Thyroid gland (tissue), 4 donors: Measurements from ENCODE around the gene PBX1. TPM values are rescaled to one million over a fixed set of nuclear protein-coding genes. Genes with fewer than 3 reads are reported as not detected.

Experiments
- DNase-seq, 2 donors: peaks; one replicate each; pipeline ENCODE4 v3.0.0-alpha.2; 2019
- H3K27ac ChIP-seq, 3 donors: fragments of 200-600 bp; sonication (generic); 1 replicate in 2 of 3; 2 replicates in 1 of 3; pipeline ENCODE4 v1.5.1; 2016 to 2019; ENCODE audit warnings: mild to moderate bottlenecking in 1 of 3, moderate library complexity in 1 of 3
- H3K27me3 ChIP-seq: fragments of 200-600 bp; sonication (generic); one replicate; pipeline ENCODE4 v1.5.1; 2019
- H3K36me3 ChIP-seq, 2 donors: fragments of 200-600 bp; sonication (generic); one replicate each; pipeline ENCODE4 v1.5.1; 2016 to 2019
- H3K4me1 ChIP-seq, 2 donors: fragments of 200-600 bp; sonication (generic); one replicate each; pipeline ENCODE4 v1.5.1; 2017 to 2019
- H3K4me3 ChIP-seq, 3 donors: fragments of 200-600 bp; sonication (generic); replicated peaks in 1 of 3; 1 replicate in 2 of 3; 2 replicates in 1 of 3; pipeline ENCODE4 v1.5.1; 2016; ENCODE audit warnings: mild to moderate bottlenecking in 1 of 3
- H3K9me3 ChIP-seq: fragments of 200-600 bp; sonication (generic); one replicate; pipeline ENCODE4 v1.5.1; 2017
- CTCF ChIP-seq, 6 experiments: fragments of 200-600 bp in 3 of 6; fragments of 450-650 bp in 3 of 6; sonication (generic) in 3 of 6; IDR thresholded peaks; one replicate each; pipeline ENCODE4 v1.5.1; 2016 to 2019; ENCODE audit warnings: antibody characterized with exemption in 6 of 6, mild to moderate bottlenecking in 2 of 6, inconsistent platforms in 1 of 6, moderate library complexity in 1 of 6
- POLR2A ChIP-seq, 2 donors: fragments of 450-650 bp; IDR thresholded peaks; one replicate each; pipeline ENCODE4 v1.6.1; 2017; ENCODE audit warnings: antibody characterized with exemption in 2 of 2, mild to moderate bottlenecking in 2 of 2, moderate library complexity in 1 of 2
- WGBS, 2 donors: methylation state at CpG; one replicate each; pipeline ENCODE4 v1.1.5; 2017; 5-methylcytosine and 5-hydroxymethylcytosine counted together
- intact Hi-C: fragments of 100-400 bp; cut with DNase I; formaldehyde crosslinking; loops from one replicate; pipeline ENCODE4 v1.15.1; 2023
- total RNA-seq, 4 donors: library from RNA; depleted of rRNA; stranded (reverse); fragments of >200 nt; gene quantifications; one replicate each; pipeline ENCODE4 v1.2.3, GENCODE V29; 2016

The PBX1 gene
- total RNA-seq, 4 donors from 2014 or later = 79.0 to 159 (median 102) TPM

- DNase-seq = no peak
- H3K9me3 ChIP-seq = no peaks in the 10 kb centered on the region
- no peaks in the 10 kb centered on the region for H3K27me3 ChIP-seq
- H3K4me3 ChIP-seq = no peak overlapping the region
- no peak overlapping the region for H3K27ac ChIP-seq
- peaks cover 20 to 21% of the 10 kb centered on the region in 2 donors for H3K4me1 ChIP-seq
- H3K36me3 ChIP-seq = no peaks in the 10 kb centered on the region
- intact Hi-C loops = no loop called here
- TF ChIP-seq POLR2A (IDR thresholded peaks at IDR 0.05) (no peak), CTCF (IDR thresholded peaks at IDR 0.05) (no peak)
- WGBS, 2 donors = 95 to 96% methylated on average over 3 of the region's 3 CpGs
Observed at GRCh38 chr1:164653705-164654104, 94.7 kb downstream of the PBX1 start.

- H3K9me3 ChIP-seq = no peaks in the 10 kb centered on the region
- TF ChIP-seq CTCF (IDR thresholded peaks at IDR 0.05) (no peak), POLR2A (IDR thresholded peaks at IDR 0.05) (no peak)
- no peak for DNase-seq
- 63 to 64% methylated on average over 3 of the region's 3 CpGs for WGBS, 2 donors
- intact Hi-C loops = no loop called here
- H3K4me3 ChIP-seq = no peak overlapping the region
- H3K36me3 ChIP-seq = no peaks in the 10 kb centered on the region
- peaks cover 24 to 26% of the 10 kb centered on the region in 2 donors for H3K4me1 ChIP-seq
- no peak overlapping the region for H3K27ac ChIP-seq
- no peaks in the 10 kb centered on the region for H3K27me3 ChIP-seq
Observed at GRCh38 chr1:164654200-164654599, 95.2 kb downstream of the PBX1 start.

- TF ChIP-seq CTCF (IDR thresholded peaks at IDR 0.05) (no peak), POLR2A (IDR thresholded peaks at IDR 0.05) (no peak)
- no peak for DNase-seq
- Histone ChIP-seq H3K4me3 (no peak overlapping the region), H3K4me1 (peaks cover 29 to 33% of the 10 kb centered on the region in 2 donors), H3K36me3 (no peaks in the 10 kb centered on the region), H3K9me3 (no peaks in the 10 kb centered on the region), H3K27ac (peak overlapping the region; percentile 36 to 83 (median 78)), H3K27me3 (no peaks in the 10 kb centered on the region)
- intact Hi-C loops = no loop called here
- WGBS, 2 donors = 54 to 57% methylated on average over 3 of the region's 3 CpGs
Observed at GRCh38 chr1:164658864-164659263, 99.9 kb downstream of the PBX1 start.

- no peaks in the 10 kb centered on the region for H3K36me3 ChIP-seq
- H3K27ac ChIP-seq = peak overlapping the region; percentile 36 to 83 (median 78)
- 36 to 46% methylated on average over 2 to 4 of the region's 4 CpGs for WGBS, 2 donors
- peaks cover 29 to 33% of the 10 kb centered on the region in 2 donors for H3K4me1 ChIP-seq
- peak; percentile 67 to 69 for DNase-seq
- TF ChIP-seq CTCF (IDR thresholded peaks at IDR 0.05) (no peak), POLR2A (IDR thresholded peaks at IDR 0.05) (no peak)
- intact Hi-C loops = no loop called here
- H3K4me3 ChIP-seq = no peak overlapping the region
- no peaks in the 10 kb centered on the region for H3K27me3 ChIP-seq
- no peaks in the 10 kb centered on the region for H3K9me3 ChIP-seq
Observed at GRCh38 chr1:164659621-164660411, 100.8 kb downstream of the PBX1 start.

DNA sequence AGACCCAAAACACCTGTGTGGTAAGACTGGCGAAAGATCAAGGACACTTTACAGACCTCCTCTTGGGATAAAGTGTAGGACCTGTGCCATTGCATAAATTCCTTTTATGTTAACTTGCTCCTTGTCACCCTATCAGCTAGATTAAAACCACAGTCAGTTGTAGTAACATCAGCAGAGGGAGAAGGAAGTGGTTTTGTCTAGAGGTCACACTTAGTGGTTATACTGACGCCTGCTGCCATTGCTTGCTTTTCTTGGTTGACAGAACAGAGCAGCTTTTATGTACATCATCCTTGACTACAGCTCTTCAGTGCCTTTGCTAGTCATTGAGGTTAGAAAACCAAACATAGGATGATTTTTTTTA, 101.4 kb downstream of the PBX1 start:
- Histone ChIP-seq H3K9me3 (no peaks in the 10 kb centered on the region), H3K4me3 (no peak overlapping the region), H3K4me1 (peaks cover 29 to 33% of the 10 kb centered on the region in 2 donors), H3K27ac (peak overlapping the region; percentile 36 to 83 (median 78)), H3K36me3 (no peaks in the 10 kb centered on the region), H3K27me3 (no peaks in the 10 kb centered on the region)
- TF ChIP-seq POLR2A (IDR thresholded peaks at IDR 0.05) (no peak), CTCF (IDR thresholded peaks at IDR 0.05) (no peak)
- intact Hi-C loops = no loop called here
- 32 to 44% methylated on average over 2 of the region's 2 CpGs for whole genome bisulfite sequencing, 2 donors
- no peak for DNase-seq
